Rectal smooth muscle tissue (tissue), 1 donor: ENCODE data around the gene CIITA.

Experiments used
- H3K27ac ChIP-seq: one replicate; pipeline ENCODE4 v1.7.0; 2013; ENCODE audit warnings: low read depth, low read length, inconsistent platforms
- H3K27me3 ChIP-seq: one replicate; pipeline ENCODE4 v1.7.0; 2013; ENCODE audit warnings: low read length; ENCODE audit not compliant: control insufficient read depth, insufficient read depth
- H3K36me3 ChIP-seq: one replicate; pipeline ENCODE4 v1.7.0; 2013; ENCODE audit warnings: low read length; ENCODE audit not compliant: control insufficient read depth, insufficient read depth
- H3K4me1 ChIP-seq: one replicate; pipeline ENCODE4 v1.7.0; 2013; ENCODE audit warnings: low read length; ENCODE audit not compliant: control insufficient read depth, insufficient read depth
- H3K4me3 ChIP-seq: one replicate; pipeline ENCODE4 v1.7.0; 2013; ENCODE audit warnings: low read length
- H3K9ac ChIP-seq: one replicate; pipeline ENCODE4 v1.7.0; 2013; ENCODE audit warnings: low read length

CIITA gene

DNA sequence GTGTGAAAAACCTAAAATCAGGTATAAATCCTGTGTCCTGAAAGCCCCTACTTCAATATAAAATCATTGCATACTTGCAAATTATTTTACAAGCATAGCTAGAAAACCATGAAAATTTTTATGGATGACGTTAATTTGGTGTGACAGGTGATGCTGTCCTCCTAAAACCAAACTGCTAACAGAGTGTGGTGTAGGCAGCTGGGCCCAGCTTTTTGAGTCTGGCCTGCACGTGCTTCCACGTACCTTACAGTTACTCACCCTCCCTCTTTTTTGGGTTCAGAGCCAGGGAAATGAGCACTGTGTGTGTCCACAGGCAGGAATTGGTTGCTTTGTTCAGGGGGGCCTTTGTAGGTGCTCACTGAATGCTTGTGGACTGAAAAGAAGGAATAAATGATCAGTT is 103.8 kb downstream of the CIITA start:
- H3K4me3 ChIP-seq: no peak overlapping the region
- H3K4me1 ChIP-seq: peaks cover 21% of the 10 kb centered on the region
- no peaks in the 10 kb centered on the region for H3K27me3 ChIP-seq
- H3K36me3 ChIP-seq: peaks cover 3% of the 10 kb centered on the region
- H3K27ac ChIP-seq: peak overlapping the region; percentile 78
- no peak overlapping the region for H3K9ac ChIP-seq

DNA sequence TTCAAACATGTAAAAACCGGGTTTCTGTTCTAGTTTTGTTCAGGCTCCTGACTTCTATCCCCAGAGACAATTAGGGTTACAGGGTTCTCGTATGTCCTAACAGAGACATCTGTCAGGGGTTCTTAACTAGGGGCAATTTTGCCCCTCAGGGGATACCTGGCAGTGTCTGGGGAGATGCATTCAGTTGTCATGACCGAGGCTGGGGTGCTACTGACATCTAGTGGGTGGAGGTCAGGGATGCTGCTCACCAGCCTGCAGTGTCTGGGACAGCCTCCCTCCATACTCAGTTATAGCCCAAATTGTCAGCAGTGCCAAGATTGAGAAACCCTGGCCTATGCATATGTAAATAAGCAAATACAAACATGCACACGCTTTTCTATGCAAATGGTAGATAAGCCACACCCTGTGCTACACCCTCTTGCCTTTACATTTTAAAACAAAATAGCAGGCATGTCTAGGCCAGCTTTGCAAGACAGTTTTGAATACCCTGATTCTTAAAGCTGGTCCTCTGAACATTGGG is 104.8 kb downstream of the CIITA start:
- peaks cover 21% of the 10 kb centered on the region for H3K4me1 ChIP-seq
- H3K36me3 ChIP-seq: peaks cover 3% of the 10 kb centered on the region
- no peaks in the 10 kb centered on the region for H3K27me3 ChIP-seq
- H3K27ac ChIP-seq: no peak overlapping the region
- no peak overlapping the region for H3K4me3 ChIP-seq
- H3K9ac ChIP-seq: no peak overlapping the region

DNA sequence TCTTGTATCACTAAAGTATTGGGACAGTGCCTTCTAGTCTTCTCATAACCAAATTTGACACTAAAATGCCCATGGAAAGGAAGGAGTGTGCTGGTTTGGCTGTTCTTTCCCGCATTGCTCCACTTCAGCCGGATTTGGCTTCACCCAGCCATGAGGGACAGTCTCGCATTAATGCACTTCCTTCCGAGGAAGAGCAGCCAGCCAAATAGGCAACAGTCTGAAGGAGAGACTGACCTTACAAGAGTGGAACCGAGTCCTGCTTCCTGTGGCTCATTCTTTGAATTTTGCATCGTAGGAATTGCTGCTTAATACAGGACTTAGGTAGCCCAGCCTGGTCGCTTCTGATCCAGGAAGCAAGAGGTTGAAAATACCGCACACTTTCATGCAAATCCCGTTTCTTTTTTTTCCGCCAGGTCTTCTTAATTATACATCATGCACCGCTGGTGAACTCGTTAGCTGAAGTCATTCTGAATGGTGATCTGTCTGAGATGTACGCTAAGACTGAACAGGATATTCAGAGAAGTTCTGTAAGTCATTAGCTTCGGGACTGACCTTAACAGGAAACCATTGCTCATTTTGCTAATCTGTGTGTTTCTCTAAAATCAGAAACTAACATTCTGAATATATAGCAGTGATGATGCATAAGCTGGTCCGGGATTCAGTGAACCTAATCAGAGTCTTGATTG is 105.6 kb downstream of the CIITA start:
- H3K4me1 ChIP-seq: peaks cover 21% of the 10 kb centered on the region
- H3K36me3 ChIP-seq: peaks cover 3% of the 10 kb centered on the region
- no peak overlapping the region for H3K27ac ChIP-seq
- H3K4me3 ChIP-seq: no peak overlapping the region
- H3K9ac ChIP-seq: no peak overlapping the region
- H3K27me3 ChIP-seq: no peaks in the 10 kb centered on the region

DNA sequence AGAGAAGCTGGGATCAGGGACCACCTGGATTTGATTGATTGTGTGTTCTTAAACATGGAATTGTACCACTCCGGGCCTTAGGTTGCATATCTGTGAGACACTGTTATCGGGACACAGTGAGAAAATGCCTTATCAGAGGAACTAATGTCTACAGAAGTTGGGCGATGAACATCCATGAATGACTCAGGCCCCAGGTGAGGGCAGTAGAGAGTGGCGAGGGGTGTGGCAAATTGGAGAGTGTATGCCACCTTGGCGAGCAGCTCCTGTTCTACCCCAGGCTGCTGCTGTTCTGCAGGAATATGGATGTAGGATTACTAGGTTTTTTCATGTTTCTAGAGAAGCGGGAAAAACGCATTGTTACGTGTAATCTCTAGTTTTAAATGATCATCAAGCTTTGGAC is 106.2 kb downstream of the CIITA start:
- H3K4me1 ChIP-seq: peaks cover 21% of the 10 kb centered on the region
- no peak overlapping the region for H3K27ac ChIP-seq
- H3K27me3 ChIP-seq: no peaks in the 10 kb centered on the region
- no peak overlapping the region for H3K4me3 ChIP-seq
- no peaks in the 10 kb centered on the region for H3K36me3 ChIP-seq
- H3K9ac ChIP-seq: no peak overlapping the region

DNA sequence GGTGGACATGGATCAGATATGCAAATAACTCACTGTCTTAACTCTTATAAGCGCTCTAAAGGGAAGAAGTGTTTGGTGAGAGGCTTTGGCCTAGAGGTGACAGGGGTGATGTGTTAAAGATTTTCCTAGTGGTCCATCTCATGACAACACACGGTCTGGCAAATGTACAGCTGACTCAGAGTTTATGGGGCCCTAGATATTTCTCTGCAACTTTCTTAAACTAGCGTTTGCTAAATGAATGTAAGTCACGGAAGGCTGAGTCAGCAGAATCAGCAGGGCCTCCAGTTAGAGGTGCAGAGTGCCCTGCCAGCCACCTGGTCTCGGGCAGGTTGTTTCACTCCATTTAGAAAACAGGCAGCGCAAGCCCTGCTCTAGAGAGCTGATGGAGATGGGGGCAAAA is 107.5 kb downstream of the CIITA start:
- H3K27me3 ChIP-seq: no peaks in the 10 kb centered on the region

More for the DNA sequence above, 107.5 kb downstream of the CIITA start:
- H3K9ac ChIP-seq: no peak overlapping the region
- H3K4me1 ChIP-seq: peaks cover 15% of the 10 kb centered on the region
- no peak overlapping the region for H3K4me3 ChIP-seq
- no peak overlapping the region for H3K27ac ChIP-seq
- H3K36me3 ChIP-seq: no peaks in the 10 kb centered on the region
